Esophagus muscularis mucosa (tissue), 4 donors: ENCODE data around the gene GABRR1.

Source experiments
- EP300 ChIP-seq: sonication (generic); formaldehyde crosslinking; IDR thresholded peaks from one replicate; pipeline ENCODE4 v1.6.1; 2017; ENCODE audit warnings: antibody characterized with exemption
- POLR2A ChIP-seq: fragments of 450-650 bp; IDR thresholded peaks from one replicate; pipeline ENCODE4 v1.6.1; 2017; ENCODE audit warnings: antibody characterized with exemption, moderate library complexity, mild to moderate bottlenecking, low read depth
- POLR2AphosphoS5 ChIP-seq, 2 donors: sonication (generic); formaldehyde crosslinking; IDR thresholded peaks; one replicate each; pipeline ENCODE4 v1.6.1; 2017; ENCODE audit warnings: antibody characterized with exemption in 2 of 2
- TF ChIP-seq, protein P1 (sequence below), 3 experiments: fragments of 200-600 bp in 2 of 3; fragments of 450-650 bp in 1 of 3; sonication (generic) in 2 of 3; IDR thresholded peaks; one replicate each; pipeline ENCODE4 v1.5.1; 2017 to 2019; ENCODE audit warnings: antibody characterized with exemption in 3 of 3, mild to moderate bottlenecking in 2 of 3, moderate library complexity in 1 of 3

DNA sequence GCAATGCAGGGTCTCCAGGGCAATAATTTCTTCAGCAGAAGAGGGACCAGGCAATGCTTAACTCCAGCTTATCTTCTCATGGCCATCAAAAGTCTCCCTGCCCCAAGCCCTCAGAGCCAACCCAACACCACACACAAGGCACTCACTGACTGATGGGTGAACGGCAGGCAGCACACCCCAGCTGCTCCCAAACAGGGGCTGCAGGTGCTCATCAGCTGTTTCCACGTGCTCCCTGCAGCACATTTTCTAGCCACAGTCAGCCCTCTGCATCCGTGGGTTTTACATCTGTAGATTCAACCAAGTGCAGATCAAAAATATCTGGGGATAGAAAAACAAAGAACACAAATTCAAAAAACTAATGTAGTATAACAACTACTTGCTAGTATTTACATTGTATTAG is 4.0 kb upstream of the GABRR1 start:
- TF ChIP-seq POLR2A, result no peak
- TF ChIP-seq, protein P1, sequence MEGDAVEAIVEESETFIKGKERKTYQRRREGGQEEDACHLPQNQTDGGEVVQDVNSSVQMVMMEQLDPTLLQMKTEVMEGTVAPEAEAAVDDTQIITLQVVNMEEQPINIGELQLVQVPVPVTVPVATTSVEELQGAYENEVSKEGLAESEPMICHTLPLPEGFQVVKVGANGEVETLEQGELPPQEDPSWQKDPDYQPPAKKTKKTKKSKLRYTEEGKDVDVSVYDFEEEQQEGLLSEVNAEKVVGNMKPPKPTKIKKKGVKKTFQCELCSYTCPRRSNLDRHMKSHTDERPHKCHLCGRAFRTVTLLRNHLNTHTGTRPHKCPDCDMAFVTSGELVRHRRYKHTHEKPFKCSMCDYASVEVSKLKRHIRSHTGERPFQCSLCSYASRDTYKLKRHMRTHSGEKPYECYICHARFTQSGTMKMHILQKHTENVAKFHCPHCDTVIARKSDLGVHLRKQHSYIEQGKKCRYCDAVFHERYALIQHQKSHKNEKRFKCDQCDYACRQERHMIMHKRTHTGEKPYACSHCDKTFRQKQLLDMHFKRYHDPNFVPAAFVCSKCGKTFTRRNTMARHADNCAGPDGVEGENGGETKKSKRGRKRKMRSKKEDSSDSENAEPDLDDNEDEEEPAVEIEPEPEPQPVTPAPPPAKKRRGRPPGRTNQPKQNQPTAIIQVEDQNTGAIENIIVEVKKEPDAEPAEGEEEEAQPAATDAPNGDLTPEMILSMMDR (IDR thresholded peaks at IDR 0.05), result no peak
- no peak for TF ChIP-seq POLR2AphosphoS5 (IDR thresholded peaks at IDR 0.05)
- TF ChIP-seq EP300, result no peak
